Measurements from ENCODE around the gene TBL3.
"Not testable (repeated sequence)": the region's sequence is repeated elsewhere in the genome, so short reads cannot be mapped to it uniquely, and the experiment has no call there.

GRCh38 chr16:1957434-1958142 lies 14.3 kb upstream of the TBL3 start:
- TF ChIP-seq, protein P1, sequence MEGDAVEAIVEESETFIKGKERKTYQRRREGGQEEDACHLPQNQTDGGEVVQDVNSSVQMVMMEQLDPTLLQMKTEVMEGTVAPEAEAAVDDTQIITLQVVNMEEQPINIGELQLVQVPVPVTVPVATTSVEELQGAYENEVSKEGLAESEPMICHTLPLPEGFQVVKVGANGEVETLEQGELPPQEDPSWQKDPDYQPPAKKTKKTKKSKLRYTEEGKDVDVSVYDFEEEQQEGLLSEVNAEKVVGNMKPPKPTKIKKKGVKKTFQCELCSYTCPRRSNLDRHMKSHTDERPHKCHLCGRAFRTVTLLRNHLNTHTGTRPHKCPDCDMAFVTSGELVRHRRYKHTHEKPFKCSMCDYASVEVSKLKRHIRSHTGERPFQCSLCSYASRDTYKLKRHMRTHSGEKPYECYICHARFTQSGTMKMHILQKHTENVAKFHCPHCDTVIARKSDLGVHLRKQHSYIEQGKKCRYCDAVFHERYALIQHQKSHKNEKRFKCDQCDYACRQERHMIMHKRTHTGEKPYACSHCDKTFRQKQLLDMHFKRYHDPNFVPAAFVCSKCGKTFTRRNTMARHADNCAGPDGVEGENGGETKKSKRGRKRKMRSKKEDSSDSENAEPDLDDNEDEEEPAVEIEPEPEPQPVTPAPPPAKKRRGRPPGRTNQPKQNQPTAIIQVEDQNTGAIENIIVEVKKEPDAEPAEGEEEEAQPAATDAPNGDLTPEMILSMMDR (IDR thresholded peaks at IDR 0.05 in 2 of 3, conservative IDR thresholded peaks at IDR 0.05 in 1 of 3; ENCODE audit: borderline replicate concordance in 1 of 3, insufficient read depth in 1 of 3, low read depth in 2 of 3, low read length in 2 of 3), result not testable (repeated sequence)
- TF ChIP-seq CEBPB (IDR thresholded peaks at IDR 0.05; ENCODE audit: low read depth); FOSL1 (IDR thresholded peaks at IDR 0.05; ENCODE audit: low read depth); REST (IDR thresholded peaks at IDR 0.05; ENCODE audit: low read depth); EZH2 (IDR thresholded peaks at IDR 0.05); POLR2AphosphoS5 (IDR thresholded peaks at IDR 0.05; ENCODE audit: low read depth, low read length): not testable (repeated sequence)
- TF ChIP-seq POLR2A (IDR thresholded peaks at IDR 0.05; ENCODE audit: borderline replicate concordance, extremely low read depth, insufficient read depth, insufficient read length), result peak; percentile 51

Measured in HCT116 (cell line).